ENCODE measurements around the gene TMEM132A.

The TMEM132A gene

GRCh38 chr11:60922906-60923305 lies 1.4 kb upstream of the TMEM132A start:
- POLR2A ChIA-PET: interaction anchor here (1.4 to 1.7 kb wide), 2 partner anchors 9 to 16 kb away, joined by 5 to 10 read pairs; partner anchors contain the start of genes PRPF19 and TMEM109
- no peak for DNase-seq (ENCODE audit: extremely low spot score)
- CTCF ChIA-PET: interaction anchor here (1.5 kb wide), 1 partner anchor 92 kb away, joined by 3 read pairs; no protein-coding TSS in a partner anchor

GRCh38 chr11:60923326-60923725 lies 934 bp upstream of the TMEM132A start:
- CTCF ChIA-PET: interaction anchor here (1.5 kb wide), 1 partner anchor 93 kb away, joined by 3 read pairs; no protein-coding TSS in a partner anchor
- POLR2A ChIA-PET: interaction anchor here (1.4 to 1.7 kb wide), 2 partner anchors 10 to 17 kb away, joined by 5 to 10 read pairs; partner anchors contain the start of genes PRPF19 and TMEM109
- DNase-seq (ENCODE audit: extremely low spot score): no peak
- no peak for TF ChIP-seq FOXK2 (IDR thresholded peaks at IDR 0.05)
- no peak for TF ChIP-seq ARNT (IDR thresholded peaks at IDR 0.05)
- no peak for TF ChIP-seq HDGF (IDR thresholded peaks at IDR 0.05; ENCODE audit: borderline replicate concordance)
- no peak for TF ChIP-seq L3MBTL2 (conservative IDR thresholded peaks at IDR 0.05)
- no peak for TF ChIP-seq SUZ12 (IDR thresholded peaks at IDR 0.05)
- TF ChIP-seq LEF1 (IDR thresholded peaks at IDR 0.05; ENCODE audit: borderline replicate concordance): no peak
- TF ChIP-seq ELF4 (IDR thresholded peaks at IDR 0.05): no peak
- TF ChIP-seq FOXM1 (IDR thresholded peaks at IDR 0.05; ENCODE audit: borderline replicate concordance): no peak
- TF ChIP-seq BHLHE40 (IDR thresholded peaks at IDR 0.05; ENCODE audit: borderline replicate concordance): no peak
- no peak for TF ChIP-seq NFRKB (IDR thresholded peaks at IDR 0.05)
- TF ChIP-seq PKNOX1 (IDR thresholded peaks at IDR 0.05): no peak
- no peak for TF ChIP-seq ZNF384 (IDR thresholded peaks at IDR 0.05)
- no peak for TF ChIP-seq TARDBP (IDR thresholded peaks at IDR 0.05)
- TF ChIP-seq CTBP1 (IDR thresholded peaks at IDR 0.05; ENCODE audit: borderline replicate concordance): no peak
- no peak for TF ChIP-seq FOXA1 (IDR thresholded peaks at IDR 0.05)
- no peak for TF ChIP-seq SP1 (IDR thresholded peaks at IDR 0.05)

More at GRCh38 chr11:60922906-60923305, 1.4 kb upstream of the TMEM132A start:
- no peak for TF ChIP-seq ELF4 (IDR thresholded peaks at IDR 0.05)
- no peak for TF ChIP-seq NFRKB (IDR thresholded peaks at IDR 0.05)
- TF ChIP-seq ZNF384 (IDR thresholded peaks at IDR 0.05): no peak
- no peak for TF ChIP-seq CTBP1 (IDR thresholded peaks at IDR 0.05; ENCODE audit: borderline replicate concordance)
- no peak for TF ChIP-seq FOXM1 (IDR thresholded peaks at IDR 0.05; ENCODE audit: borderline replicate concordance)
- no peak for TF ChIP-seq SP1 (IDR thresholded peaks at IDR 0.05)
- no peak for TF ChIP-seq FOXK2 (IDR thresholded peaks at IDR 0.05)
- no peak for TF ChIP-seq BHLHE40 (IDR thresholded peaks at IDR 0.05; ENCODE audit: borderline replicate concordance)

- ChIA-PET CTCF (interaction anchor here (1.5 kb wide), 1 partner anchor 93 kb away, joined by 3 read pairs; no protein-coding TSS in a partner anchor), POLR2A (interaction anchor here (1.4 to 1.7 kb wide), 2 partner anchors 10 to 17 kb away, joined by 5 to 10 read pairs; partner anchors contain the start of genes PRPF19 and TMEM109)
Observed at GRCh38 chr11:60923800-60924109, 505 bp upstream of the TMEM132A start.

GRCh38 chr11:60924906-60925853 lies 920 bp downstream of the TMEM132A start:
- ChIA-PET POLR2A (no interaction called here), CTCF (no interaction called here)
- peak; percentile 22 for DNase-seq (ENCODE audit: extremely low spot score)
- TF ChIP-seq FOXA1 (IDR thresholded peaks at IDR 0.05) (no peak), L3MBTL2 (conservative IDR thresholded peaks at IDR 0.05) (no peak), PKNOX1 (IDR thresholded peaks at IDR 0.05) (peak; percentile 58), ZNF384 (IDR thresholded peaks at IDR 0.05) (no peak), SUZ12 (IDR thresholded peaks at IDR 0.05) (no peak), HDGF (IDR thresholded peaks at IDR 0.05; ENCODE audit: borderline replicate concordance) (no peak)

More at GRCh38 chr11:60923800-60924109, 505 bp upstream of the TMEM132A start:
- no peak for TF ChIP-seq FOXK2 (IDR thresholded peaks at IDR 0.05)
- no peak for TF ChIP-seq HDGF (IDR thresholded peaks at IDR 0.05; ENCODE audit: borderline replicate concordance)
- no peak for TF ChIP-seq PKNOX1 (IDR thresholded peaks at IDR 0.05)
- no peak for TF ChIP-seq BHLHE40 (IDR thresholded peaks at IDR 0.05; ENCODE audit: borderline replicate concordance)
- TF ChIP-seq LEF1 (IDR thresholded peaks at IDR 0.05; ENCODE audit: borderline replicate concordance): no peak
- TF ChIP-seq NFRKB (IDR thresholded peaks at IDR 0.05): no peak
- no peak for TF ChIP-seq FOXM1 (IDR thresholded peaks at IDR 0.05; ENCODE audit: borderline replicate concordance)
- TF ChIP-seq ELF4 (IDR thresholded peaks at IDR 0.05): no peak
- no peak for TF ChIP-seq CTBP1 (IDR thresholded peaks at IDR 0.05; ENCODE audit: borderline replicate concordance)
- no peak for TF ChIP-seq SP1 (IDR thresholded peaks at IDR 0.05)
- no peak for TF ChIP-seq SUZ12 (IDR thresholded peaks at IDR 0.05)
- no peak for DNase-seq (ENCODE audit: extremely low spot score)

- ChIA-PET POLR2A (no interaction called here), CTCF (no interaction called here)
- TF ChIP-seq PKNOX1 (IDR thresholded peaks at IDR 0.05) (no peak), TARDBP (IDR thresholded peaks at IDR 0.05) (no peak), FOXM1 (IDR thresholded peaks at IDR 0.05; ENCODE audit: borderline replicate concordance) (no peak), SP1 (IDR thresholded peaks at IDR 0.05) (no peak), FOXK2 (IDR thresholded peaks at IDR 0.05) (no peak), CTBP1 (IDR thresholded peaks at IDR 0.05; ENCODE audit: borderline replicate concordance) (no peak), LEF1 (IDR thresholded peaks at IDR 0.05; ENCODE audit: borderline replicate concordance) (no peak), NFRKB (IDR thresholded peaks at IDR 0.05) (no peak), SUZ12 (IDR thresholded peaks at IDR 0.05) (no peak), ARNT (IDR thresholded peaks at IDR 0.05) (no peak), FOXA1 (IDR thresholded peaks at IDR 0.05) (no peak), L3MBTL2 (conservative IDR thresholded peaks at IDR 0.05) (no peak), ELF4 (IDR thresholded peaks at IDR 0.05) (no peak), HDGF (IDR thresholded peaks at IDR 0.05; ENCODE audit: borderline replicate concordance) (no peak)
- DNase-seq (ENCODE audit: extremely low spot score): no peak
Observed at GRCh38 chr11:60925868-60926267, 1.6 kb downstream of the TMEM132A start.
